Activated T-helper 1 cell treated with anti-CD3 and anti-CD28 coated beads, Interleukin-12 subunit alpha, Interleukin-12 subunit beta, Interleukin-2, Interleukin-4 antibody, amounts not matched to agents 30 ng/mL and 10 ng/mL and 1 ng/mL, durations not matched to agents 14 hours and 24 hours and 36 hours (primary cell): ENCODE measurements around the gene CDH4. TPM values are rescaled to one million over a fixed set of nuclear protein-coding genes. Genes with fewer than 3 reads are reported as not detected.

ENCODE experiments used
- DNase-seq: peaks from one replicate; pipeline ENCODE4 v3.0.0; 2021; ENCODE audit warnings: low spot score
- H3K27ac Mint-ChIP-seq: one replicate; pipeline ENCODE4 v1.8.0; 2021; ENCODE audit warnings: mild to moderate bottlenecking, mixed read lengths
- H3K27me3 Mint-ChIP-seq: one replicate; pipeline ENCODE4 v1.8.0; 2022; ENCODE audit warnings: mild to moderate bottlenecking, moderate library complexity, mixed read lengths; ENCODE audit not compliant: insufficient read depth
- H3K36me3 Mint-ChIP-seq: one replicate; pipeline ENCODE4 v1.8.0; 2021; ENCODE audit warnings: low read depth, mixed read lengths
- H3K4me1 Mint-ChIP-seq: one replicate; pipeline ENCODE4 v1.8.0; 2021; ENCODE audit warnings: low read depth, mixed read lengths
- H3K4me3 Mint-ChIP-seq: one replicate; pipeline ENCODE4 v1.8.0; 2021; ENCODE audit warnings: mild to moderate bottlenecking, moderate library complexity, mixed read lengths
- H3K9me3 Mint-ChIP-seq: one replicate; pipeline ENCODE4 v1.8.0; 2021; ENCODE audit warnings: mixed read lengths
- intact Hi-C: fragments of 100-400 bp; cut with micrococcal nuclease; formaldehyde crosslinking; loops from one replicate; pipeline ENCODE4 v1.15.1; 2024
- total RNA-seq: library from RNA; stranded (reverse); gene quantifications from 2 replicates; pipeline ENCODE4 v1.2.3, GENCODE V29; 2022

Gene CDH4
- total RNA-seq, 1 donor from 2014 or later = not detected

GRCh38 chr20:61845233-61845671 lies 593.2 kb downstream of the CDH4 start:
- no peak for DNase-seq
- H3K4me1 Mint-ChIP-seq = no peaks in the 10 kb centered on the region
- no peak overlapping the region for H3K4me3 Mint-ChIP-seq
- no peaks in the 10 kb centered on the region for H3K27me3 Mint-ChIP-seq
- no peaks in the 10 kb centered on the region for H3K36me3 Mint-ChIP-seq
- intact Hi-C loops = no loop called here
- H3K9me3 Mint-ChIP-seq = no peaks in the 10 kb centered on the region
- H3K27ac Mint-ChIP-seq = no peak overlapping the region

GRCh38 chr20:61846074-61846473 lies 594.0 kb downstream of the CDH4 start:
- Mint-ChIP-seq H3K36me3 (no peaks in the 10 kb centered on the region), H3K9me3 (no peaks in the 10 kb centered on the region), H3K27me3 (no peaks in the 10 kb centered on the region), H3K4me3 (no peak overlapping the region), H3K27ac (no peak overlapping the region), H3K4me1 (no peaks in the 10 kb centered on the region)
- DNase-seq = no peak
- intact Hi-C loops = no loop called here

GRCh38 chr20:61846741-61847419 lies 594.8 kb downstream of the CDH4 start:
- Mint-ChIP-seq H3K27me3 (no peaks in the 10 kb centered on the region), H3K4me3 (no peak overlapping the region), H3K27ac (no peak overlapping the region), H3K9me3 (no peaks in the 10 kb centered on the region), H3K4me1 (no peaks in the 10 kb centered on the region), H3K36me3 (no peaks in the 10 kb centered on the region)
- no peak for DNase-seq
- intact Hi-C loops = no loop called here

DNA sequence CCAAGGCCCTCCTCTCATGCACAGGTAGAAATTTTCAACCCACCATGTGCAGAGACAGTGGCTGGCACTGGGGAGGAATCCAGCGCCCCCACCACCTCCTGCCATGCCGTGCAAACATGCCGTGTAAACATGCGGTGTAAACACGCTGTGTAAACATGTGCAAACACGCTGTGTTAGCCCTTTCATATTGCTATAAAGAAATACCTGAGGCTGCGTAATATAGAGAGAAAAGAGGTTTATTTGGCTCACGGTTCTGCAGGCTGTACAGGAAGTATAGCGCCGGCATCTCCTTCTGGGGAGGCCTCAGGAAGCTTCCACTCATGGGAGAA lies 595.3 kb downstream of the CDH4 start:
- H3K27ac Mint-ChIP-seq = no peak overlapping the region
- H3K9me3 Mint-ChIP-seq = no peaks in the 10 kb centered on the region
- no peak for DNase-seq
- no peak overlapping the region for H3K4me3 Mint-ChIP-seq
- intact Hi-C loops = no loop called here
- H3K27me3 Mint-ChIP-seq = no peaks in the 10 kb centered on the region
- H3K36me3 Mint-ChIP-seq = no peaks in the 10 kb centered on the region
- H3K4me1 Mint-ChIP-seq = no peaks in the 10 kb centered on the region

DNA sequence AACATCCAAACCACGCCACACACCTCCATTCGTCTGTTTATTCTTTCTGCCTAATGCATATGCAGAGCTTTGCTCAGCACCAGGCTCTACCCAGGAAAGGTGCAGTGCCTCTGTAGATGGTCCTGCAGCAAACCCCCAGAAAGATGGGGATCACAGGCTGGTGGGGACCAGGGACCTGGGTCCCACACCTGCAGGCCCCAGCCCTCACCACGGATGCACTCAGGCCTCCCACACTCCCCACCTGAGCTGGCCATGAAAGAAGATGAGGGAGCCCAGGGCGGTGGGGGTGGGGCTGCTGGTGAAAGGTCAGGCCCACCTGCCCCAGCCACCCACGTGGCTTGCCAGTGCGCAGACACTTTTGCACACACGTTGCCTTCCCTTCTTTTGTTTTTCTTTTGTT lies 595.9 kb downstream of the CDH4 start:
- Mint-ChIP-seq H3K4me3 (no peak overlapping the region), H3K36me3 (no peaks in the 10 kb centered on the region), H3K4me1 (no peaks in the 10 kb centered on the region), H3K9me3 (no peaks in the 10 kb centered on the region), H3K27me3 (no peaks in the 10 kb centered on the region), H3K27ac (no peak overlapping the region)
- DNase-seq = no peak
- intact Hi-C loops = no loop called here

- Mint-ChIP-seq H3K27me3 (no peaks in the 10 kb centered on the region), H3K4me3 (no peak overlapping the region), H3K36me3 (no peaks in the 10 kb centered on the region), H3K9me3 (no peaks in the 10 kb centered on the region), H3K4me1 (no peaks in the 10 kb centered on the region), H3K27ac (no peak overlapping the region)
- no peak for DNase-seq
- intact Hi-C loops = no loop called here
These were observed 596.8 kb downstream of the CDH4 start for GRCh38 chr20:61848851-61849250.

DNA sequence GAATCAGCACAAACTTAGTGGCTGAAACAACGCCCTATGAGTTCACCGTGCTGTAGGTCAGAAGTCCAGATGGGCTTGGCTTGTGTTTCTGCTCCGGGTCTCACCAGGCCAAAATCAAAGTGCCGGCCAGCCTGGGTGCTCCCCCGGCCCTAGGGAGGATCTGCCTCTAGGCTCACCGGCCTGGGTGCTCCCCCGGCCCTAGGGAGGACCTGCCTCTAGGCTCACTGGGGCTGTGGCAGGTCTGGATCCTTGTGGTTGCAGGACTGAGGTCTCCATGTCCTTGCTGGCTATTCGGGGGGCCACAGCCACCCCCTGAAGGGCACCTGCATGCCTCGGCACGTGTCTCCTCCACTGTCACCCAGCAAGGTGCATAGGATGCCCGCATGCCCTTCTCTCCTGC lies 597.3 kb downstream of the CDH4 start:
- H3K36me3 Mint-ChIP-seq = no peaks in the 10 kb centered on the region
- H3K27ac Mint-ChIP-seq = no peak overlapping the region
- no peaks in the 10 kb centered on the region for H3K9me3 Mint-ChIP-seq
- H3K4me3 Mint-ChIP-seq = no peak overlapping the region
- H3K27me3 Mint-ChIP-seq = no peaks in the 10 kb centered on the region
- intact Hi-C loops = no loop called here
- DNase-seq = no peak
- H3K4me1 Mint-ChIP-seq = no peaks in the 10 kb centered on the region

- no peaks in the 10 kb centered on the region for H3K27me3 Mint-ChIP-seq
- no peak for DNase-seq
- H3K9me3 Mint-ChIP-seq = no peaks in the 10 kb centered on the region
- no peak overlapping the region for H3K27ac Mint-ChIP-seq
- intact Hi-C loops = no loop called here
- H3K36me3 Mint-ChIP-seq = no peaks in the 10 kb centered on the region
- no peak overlapping the region for H3K4me3 Mint-ChIP-seq
- no peaks in the 10 kb centered on the region for H3K4me1 Mint-ChIP-seq
These were observed 597.8 kb downstream of the CDH4 start for GRCh38 chr20:61849822-61850221.

DNA sequence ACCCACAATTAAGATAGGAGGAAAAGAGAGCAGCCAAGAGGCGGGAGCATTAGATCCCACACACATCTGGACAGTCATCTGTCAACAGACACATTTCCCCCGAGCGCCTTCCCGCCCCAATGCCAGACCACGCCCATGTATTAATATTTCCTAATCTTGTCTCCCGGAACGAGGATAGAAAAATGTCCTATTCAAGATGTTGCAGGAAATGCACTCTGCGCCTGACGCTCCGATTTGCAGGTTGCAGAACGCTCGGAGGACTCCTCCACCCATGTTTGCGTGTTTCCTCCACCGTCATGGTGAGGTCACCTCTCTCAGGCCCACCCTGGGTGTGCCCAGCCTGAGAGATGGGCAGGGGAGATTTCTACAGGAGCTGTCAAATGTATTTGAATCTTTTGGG lies 598.4 kb downstream of the CDH4 start:
- Mint-ChIP-seq H3K9me3 (no peaks in the 10 kb centered on the region), H3K27ac (no peak overlapping the region), H3K27me3 (no peaks in the 10 kb centered on the region), H3K4me1 (no peaks in the 10 kb centered on the region), H3K36me3 (no peaks in the 10 kb centered on the region), H3K4me3 (no peak overlapping the region)
- DNase-seq = no peak
- intact Hi-C loops = no loop called here

DNA sequence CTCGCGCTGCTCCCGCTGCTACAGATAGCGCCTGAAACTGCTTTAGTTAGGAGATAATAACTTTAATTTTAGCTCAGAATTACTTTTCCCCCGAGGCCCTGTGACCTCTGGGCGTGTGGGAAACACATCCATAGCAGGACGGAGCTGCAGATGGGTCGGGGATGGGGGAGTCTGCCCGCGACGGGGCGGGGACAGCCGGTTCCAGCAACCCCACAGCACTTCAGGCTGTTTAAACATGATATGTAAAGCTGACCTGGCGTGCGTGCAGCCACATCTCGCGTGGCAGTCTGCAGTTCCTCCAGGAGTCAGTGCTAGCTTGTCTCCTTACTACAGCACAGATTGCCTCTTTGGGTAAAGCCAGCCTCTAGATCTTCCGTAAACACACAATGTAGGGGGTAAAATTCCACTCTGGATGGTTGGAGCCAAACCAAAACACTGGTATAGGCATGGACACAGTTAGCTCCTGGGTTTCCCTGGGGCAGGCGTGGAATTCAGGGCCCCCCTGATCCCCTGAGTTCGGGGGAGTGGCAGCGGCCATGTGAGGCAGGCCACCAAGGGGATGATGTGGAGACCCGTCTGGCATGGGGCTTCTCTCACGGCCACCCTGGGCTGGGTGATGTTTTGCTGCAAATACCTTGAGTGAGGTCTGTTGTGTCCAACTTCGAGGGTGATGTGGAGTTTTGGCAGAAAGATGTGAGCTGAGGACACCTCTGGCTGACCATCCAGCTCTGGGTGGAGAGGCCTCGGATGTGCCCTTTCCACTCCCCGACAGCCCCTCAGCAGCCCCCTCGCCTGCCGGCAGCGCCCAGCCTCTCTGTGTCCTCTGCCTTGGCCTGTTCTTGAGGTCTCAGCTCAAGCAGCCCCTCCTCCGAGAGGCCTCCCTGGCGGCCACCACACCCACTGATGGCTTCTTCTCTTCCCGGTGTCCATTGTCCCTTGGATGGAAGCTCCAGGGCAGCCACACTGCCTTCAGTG lies 599.2 kb downstream of the CDH4 start:
- Mint-ChIP-seq H3K36me3 (no peaks in the 10 kb centered on the region), H3K4me3 (no peak overlapping the region), H3K4me1 (no peaks in the 10 kb centered on the region), H3K27ac (no peak overlapping the region), H3K9me3 (no peaks in the 10 kb centered on the region), H3K27me3 (no peaks in the 10 kb centered on the region)
- no peak for DNase-seq
- intact Hi-C loops = no loop called here

GRCh38 chr20:61852268-61853072 lies 600.4 kb downstream of the CDH4 start:
- Mint-ChIP-seq H3K4me3 (no peak overlapping the region), H3K36me3 (no peaks in the 10 kb centered on the region), H3K27me3 (no peaks in the 10 kb centered on the region), H3K4me1 (no peaks in the 10 kb centered on the region), H3K9me3 (no peaks in the 10 kb centered on the region), H3K27ac (no peak overlapping the region)
- DNase-seq = no peak
- intact Hi-C loops = no loop called here

DNA sequence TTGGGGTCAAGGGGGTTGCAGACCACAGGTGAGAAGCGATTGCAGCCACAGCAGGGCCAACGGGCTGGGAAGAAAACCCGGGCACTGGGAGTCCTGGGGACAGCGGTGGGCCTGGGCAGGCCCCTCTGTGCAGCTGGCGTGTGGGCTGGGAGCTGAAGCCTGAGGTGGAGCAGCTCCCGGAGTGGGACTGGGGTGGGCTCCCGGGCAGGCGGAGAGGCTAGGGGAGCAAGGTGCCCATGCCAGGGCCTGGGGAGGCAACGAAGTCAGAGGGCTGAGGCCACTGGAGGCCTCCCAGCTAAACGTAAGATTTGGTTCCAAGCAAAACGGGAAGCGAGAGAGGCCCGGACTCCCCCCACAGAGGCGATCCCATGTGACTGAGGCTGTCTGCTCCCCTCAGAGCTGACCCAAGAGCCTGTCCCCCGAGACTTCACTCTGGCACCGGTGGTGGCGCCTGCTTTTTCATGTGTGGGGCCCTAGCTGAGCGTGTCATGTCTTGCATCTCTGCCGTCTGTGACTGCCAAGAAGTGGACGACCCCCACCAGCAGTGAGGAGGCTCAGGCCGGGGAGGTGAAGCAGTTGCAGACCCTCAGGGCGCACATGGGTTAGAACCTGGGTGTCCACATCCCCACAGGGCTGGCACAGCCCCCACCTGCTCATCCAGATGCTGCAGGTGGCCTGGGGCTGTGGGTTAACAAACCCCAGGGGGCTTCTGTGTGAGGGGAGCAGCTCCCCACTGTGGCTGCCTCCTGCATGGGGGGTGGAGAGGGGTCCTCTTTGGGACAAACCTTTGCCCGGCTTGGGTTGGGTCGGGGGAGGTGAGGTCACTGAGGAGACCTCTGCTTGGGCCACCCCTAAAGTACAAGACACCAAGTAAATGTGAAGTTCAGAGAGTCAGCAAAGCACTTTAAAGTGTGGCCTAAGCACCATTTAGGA lies 601.3 kb downstream of the CDH4 start:
- Mint-ChIP-seq H3K27ac (no peak overlapping the region), H3K9me3 (no peaks in the 10 kb centered on the region), H3K4me3 (no peak overlapping the region), H3K36me3 (no peaks in the 10 kb centered on the region), H3K27me3 (no peaks in the 10 kb centered on the region), H3K4me1 (no peaks in the 10 kb centered on the region)
- no peak for DNase-seq
- intact Hi-C loops = no loop called here
